GM21576 (cell line): Measurements from ENCODE around the gene PEAR1.
"Not testable (repeated sequence)": the region's sequence is repeated elsewhere in the genome, so short reads cannot be mapped to it uniquely, and the experiment has no call there.

Source experiments
- ATAC-seq: cut with Tn5 transposase; IDR thresholded peaks from one replicate; pipeline ENCODE4 v1.9.1; 2021; ENCODE audit warnings: mild to moderate bottlenecking, moderate library complexity; ENCODE audit not compliant: unreplicated experiment

PEAR1 gene

DNA sequence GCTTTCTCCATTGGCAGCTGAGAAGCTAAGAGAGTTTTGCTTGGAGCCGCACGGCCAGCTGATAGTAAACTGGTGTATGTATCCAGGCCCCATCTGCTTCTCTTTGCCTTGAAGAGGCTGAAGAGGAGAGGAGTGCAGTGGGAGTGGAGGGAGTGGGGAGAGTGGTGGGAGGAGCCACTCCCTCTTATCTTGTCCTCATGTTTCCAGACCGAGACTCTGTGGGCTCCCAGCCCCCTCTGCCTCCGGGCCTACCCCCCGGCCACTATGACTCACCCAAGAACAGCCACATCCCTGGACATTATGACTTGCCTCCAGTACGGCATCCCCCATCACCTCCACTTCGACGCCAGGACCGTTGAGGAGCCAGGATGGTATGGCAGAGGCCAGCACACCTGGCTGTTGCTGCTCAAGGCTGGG, 20.9 kb downstream of the PEAR1 start:
- ATAC-seq: no peak

- ATAC-seq: no peak
Measured at GRCh38 chr1:156920233-156921052, 26.9 kb downstream of the PEAR1 start, which contains the start of gene LRRC71. TSS of gene LRRC71 (plus strand) at chr1:156920632. CDS start at chr1:156920804, 172 bp downstream.

GRCh38 chr1:156921053-156921529, 27.6 kb downstream of the PEAR1 start:
- no peak for ATAC-seq

DNA sequence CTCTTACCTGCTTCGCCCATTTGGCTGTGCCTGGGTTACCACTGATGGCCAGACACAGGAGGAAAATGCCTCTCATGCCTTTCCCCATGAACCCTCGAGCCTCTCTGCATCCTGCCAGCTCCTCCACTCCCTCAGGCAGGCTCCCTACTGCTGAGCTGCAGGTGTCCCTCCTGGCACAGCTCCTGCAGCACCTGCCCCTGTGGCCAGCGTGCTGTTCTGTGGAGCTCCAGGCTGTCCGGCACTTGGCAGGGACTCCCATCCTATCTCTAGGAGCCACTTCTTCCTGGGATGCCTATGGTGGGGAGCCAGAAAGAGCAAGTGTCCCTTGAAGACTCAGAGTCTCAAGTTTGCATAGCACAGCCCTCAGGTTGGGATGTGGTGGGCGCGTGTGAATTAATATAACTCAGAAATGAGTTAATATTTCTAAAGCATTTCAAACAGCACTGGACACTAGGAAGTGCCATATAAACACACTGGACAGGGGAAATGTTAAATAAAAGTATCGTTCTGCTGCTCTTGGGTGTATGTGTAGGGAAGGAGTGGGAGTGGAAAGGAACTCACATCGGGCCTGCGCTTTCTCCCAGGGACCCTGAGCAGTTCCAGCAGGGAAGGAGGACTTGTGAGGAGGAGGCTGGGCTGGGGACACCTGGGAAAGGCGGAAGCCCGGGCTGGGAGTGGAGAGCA, 29.6 kb downstream of the PEAR1 start:
- ATAC-seq: no peak

GRCh38 chr1:156923670-156924477, 30.4 kb downstream of the PEAR1 start:
- ATAC-seq: no peak

DNA sequence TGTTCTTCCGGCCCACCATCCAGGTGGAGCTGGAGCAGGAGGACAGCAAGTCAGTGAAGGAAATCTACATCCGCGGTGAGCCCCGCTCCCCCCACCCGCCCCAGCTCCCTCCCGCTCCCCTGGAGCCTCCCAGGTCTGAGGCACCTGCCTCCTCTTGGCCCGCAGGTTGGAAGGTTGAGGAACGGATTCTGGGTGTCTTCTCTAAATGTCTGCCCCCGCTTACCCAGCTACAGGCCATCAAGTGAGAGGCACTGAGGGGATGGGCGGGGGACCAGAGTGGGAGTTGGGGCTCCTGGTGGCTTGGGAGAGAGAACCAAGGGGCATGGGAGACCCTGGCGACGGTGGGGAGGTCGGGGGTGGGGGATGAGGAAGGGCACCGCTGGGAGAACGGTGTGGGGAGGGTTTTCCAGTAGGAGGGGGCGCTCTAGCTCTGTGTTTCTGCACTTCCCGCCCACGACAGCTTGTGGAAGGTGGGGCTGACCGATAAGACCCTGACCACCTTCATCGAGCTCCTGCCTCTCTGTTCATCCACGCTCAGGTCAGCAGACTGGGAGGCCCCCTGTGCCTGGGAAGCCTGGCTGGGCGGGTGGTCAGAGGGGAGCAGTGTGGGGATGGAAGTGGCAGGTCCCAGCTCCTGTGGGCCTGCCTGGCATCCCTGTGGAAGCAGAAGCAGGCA, 31.1 kb downstream of the PEAR1 start:
- ATAC-seq: no peak

DNA sequence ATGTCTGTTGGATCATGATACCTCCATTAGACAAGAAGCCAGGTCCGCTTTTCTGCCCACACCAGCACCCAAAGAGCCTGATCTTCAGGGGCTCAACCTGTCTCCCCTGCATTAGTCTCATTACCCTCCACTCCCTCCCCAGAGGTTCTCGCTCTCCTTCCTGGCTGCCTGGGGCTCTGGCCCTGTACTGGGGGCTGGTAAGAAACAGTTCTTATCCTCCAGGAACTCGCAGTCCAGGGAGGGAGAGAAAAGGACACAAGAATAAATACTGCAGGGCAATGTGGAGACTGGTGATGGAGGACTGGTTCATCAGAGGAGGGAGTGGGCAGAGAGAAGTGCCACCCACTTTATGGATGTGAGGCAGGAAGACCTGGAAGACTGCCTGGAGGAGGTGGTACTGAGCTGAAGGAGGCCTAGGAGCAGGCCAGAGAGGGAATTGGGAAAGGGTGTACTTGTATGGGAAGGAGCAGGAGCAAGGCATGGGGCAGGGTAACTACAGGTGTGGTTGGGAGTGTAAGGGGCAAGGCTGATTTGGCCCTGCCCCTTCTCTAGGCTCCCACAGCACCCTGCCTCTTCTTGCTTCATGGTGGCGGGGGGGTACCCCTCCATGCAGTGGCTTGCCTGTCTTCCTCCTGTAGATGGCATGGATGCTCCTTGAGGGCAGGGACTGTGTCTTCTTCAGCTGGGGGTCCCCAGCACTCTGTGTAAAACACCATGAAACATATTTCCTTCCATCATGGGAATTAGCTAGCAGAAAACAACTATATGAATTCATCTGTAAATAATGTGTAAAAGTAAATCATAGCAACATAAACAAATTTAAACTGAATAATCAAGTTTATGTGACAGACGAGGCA, 31.9 kb downstream of the PEAR1 start:
- ATAC-seq: no peak

GRCh38 chr1:156926175-156926574, 32.7 kb downstream of the PEAR1 start:
- ATAC-seq: no peak

GRCh38 chr1:156926695-156927094, 33.2 kb downstream of the PEAR1 start:
- not testable (repeated sequence) for ATAC-seq

- no peak for ATAC-seq
Measured at GRCh38 chr1:156927215-156928042, 33.9 kb downstream of the PEAR1 start.

GRCh38 chr1:156928043-156928602, 34.6 kb downstream of the PEAR1 start:
- ATAC-seq: no peak

GRCh38 chr1:156929596-156930238, 36.2 kb downstream of the PEAR1 start:
- ATAC-seq: no peak

GRCh38 chr1:156930483-156930882, 37.0 kb downstream of the PEAR1 start:
- no peak for ATAC-seq

DNA sequence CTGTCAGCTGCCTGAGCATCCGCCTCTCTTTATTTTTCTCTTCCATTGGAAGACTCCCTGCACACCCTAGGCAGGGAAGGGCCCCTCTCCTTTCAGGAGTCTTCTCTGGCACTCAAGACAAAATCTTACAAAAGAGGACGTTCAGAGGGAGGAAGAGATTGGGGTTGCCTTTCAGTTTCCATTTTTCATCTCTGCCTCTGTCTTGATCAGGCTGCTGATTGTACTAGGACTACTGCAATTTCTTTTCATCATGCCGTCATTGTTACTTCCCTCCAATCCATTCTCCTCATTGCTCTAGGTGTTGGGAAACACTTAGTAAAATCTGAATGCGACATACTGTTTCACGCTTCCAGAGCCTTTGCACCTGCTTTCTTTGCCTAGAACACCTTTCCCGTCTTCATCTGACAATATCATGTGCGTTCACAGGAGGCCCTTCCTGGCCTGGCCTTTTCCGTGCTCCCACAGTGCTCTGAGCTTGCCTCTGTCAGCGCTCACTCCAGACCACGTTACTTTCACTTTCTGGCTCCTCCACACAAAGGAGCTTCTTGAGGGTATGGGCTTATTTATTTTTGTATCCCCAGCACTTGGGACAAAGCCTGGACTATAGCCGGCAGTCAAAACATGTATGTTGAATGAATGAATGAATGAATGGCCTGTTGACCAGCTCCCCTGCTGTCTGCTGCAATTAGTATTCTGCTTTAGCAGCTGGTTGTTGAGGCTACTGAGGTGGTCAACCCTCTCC, 37.9 kb downstream of the PEAR1 start:
- no peak for ATAC-seq

DNA sequence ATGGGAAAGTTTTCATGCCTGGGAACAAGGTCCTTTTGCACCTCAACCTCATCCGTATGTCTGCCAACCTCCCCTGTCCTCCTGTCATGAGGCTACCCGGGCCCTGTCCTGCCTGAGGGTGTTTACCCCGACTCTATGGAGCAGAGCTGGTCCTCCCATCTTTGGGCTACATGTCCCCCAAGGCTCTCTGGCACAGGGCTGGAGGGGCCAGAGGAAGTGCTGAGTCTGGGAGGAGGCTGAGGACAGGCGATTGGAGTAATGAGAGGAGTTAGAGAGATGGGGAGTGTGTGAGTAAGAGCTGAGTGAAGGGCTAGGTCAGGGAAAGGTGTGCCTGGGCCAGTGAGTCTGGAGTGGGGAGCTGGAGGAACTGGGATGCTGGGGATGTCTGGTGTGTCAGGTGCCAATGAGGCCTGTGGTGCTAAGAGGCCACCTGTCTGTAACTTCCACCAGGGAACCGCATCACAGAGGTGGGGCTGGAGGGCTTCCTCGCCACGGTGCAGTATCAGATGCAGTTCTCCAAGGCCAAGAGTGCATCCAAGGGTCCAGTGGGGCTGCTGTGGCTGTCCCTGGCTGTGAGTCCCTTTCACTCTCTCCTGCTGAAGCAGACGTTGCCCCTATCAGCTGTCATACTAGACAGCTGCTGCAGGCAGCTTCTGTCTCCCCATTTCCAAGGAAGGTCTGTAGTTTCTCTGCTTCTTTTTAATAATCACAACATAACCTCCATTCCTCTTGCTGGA, 38.6 kb downstream of the PEAR1 start:
- no peak for ATAC-seq

GRCh38 chr1:156933136-156933535, 39.6 kb downstream of the PEAR1 start:
- ATAC-seq: no peak
